SK-N-SH (cell line): ENCODE measurements around the gene ACSL1.

Experiments
- EP300 ChIP-seq, 2 experiments: IDR thresholded peaks; 2 replicates each; pipeline versions ENCODE4 v1.4.0 to v1.6.1; 2012; ENCODE audit warnings: borderline replicate concordance in 1 of 2, low read depth in 1 of 2, low read length in 1 of 2
- RFX5 ChIP-seq: IDR thresholded peaks from 2 replicates; pipeline ENCODE4 v1.6.1; 2012; ENCODE audit warnings: mild to moderate bottlenecking, improper control_type of control experiment, low read length
- TF ChIP-seq, protein P1 (sequence below): fragments of 200-600 bp; sonication (generic); IDR thresholded peaks from 2 replicates; pipeline ENCODE4 v1.6.1; 2017; ENCODE audit warnings: antibody characterized with exemption, mild to moderate bottlenecking, moderate library complexity

DNA sequence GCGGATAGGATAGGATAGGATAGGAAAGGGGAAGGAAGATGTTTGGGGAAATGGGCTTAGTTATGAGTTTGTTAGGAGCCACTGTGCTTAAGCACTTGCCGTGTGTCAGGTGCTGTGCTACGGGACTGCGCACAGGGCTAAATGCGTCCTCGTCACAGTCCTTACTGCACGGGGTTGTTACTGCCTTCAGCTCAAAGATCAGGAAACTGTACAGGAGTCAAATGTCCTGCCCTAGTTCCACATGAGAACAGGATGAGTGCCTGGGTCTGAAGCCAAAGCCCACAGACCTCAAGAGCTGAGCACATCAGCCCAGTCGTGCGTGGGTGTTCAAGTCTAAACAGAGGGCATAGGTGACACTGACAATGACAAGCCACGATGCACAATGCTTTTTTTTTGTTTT, 15.0 kb downstream of the ACSL1 start:
- TF ChIP-seq EP300 (IDR thresholded peaks at IDR 0.05; ENCODE audit: borderline replicate concordance in 1 of 2, low read depth in 1 of 2, low read length in 1 of 2), result no peak
- TF ChIP-seq, protein P1, sequence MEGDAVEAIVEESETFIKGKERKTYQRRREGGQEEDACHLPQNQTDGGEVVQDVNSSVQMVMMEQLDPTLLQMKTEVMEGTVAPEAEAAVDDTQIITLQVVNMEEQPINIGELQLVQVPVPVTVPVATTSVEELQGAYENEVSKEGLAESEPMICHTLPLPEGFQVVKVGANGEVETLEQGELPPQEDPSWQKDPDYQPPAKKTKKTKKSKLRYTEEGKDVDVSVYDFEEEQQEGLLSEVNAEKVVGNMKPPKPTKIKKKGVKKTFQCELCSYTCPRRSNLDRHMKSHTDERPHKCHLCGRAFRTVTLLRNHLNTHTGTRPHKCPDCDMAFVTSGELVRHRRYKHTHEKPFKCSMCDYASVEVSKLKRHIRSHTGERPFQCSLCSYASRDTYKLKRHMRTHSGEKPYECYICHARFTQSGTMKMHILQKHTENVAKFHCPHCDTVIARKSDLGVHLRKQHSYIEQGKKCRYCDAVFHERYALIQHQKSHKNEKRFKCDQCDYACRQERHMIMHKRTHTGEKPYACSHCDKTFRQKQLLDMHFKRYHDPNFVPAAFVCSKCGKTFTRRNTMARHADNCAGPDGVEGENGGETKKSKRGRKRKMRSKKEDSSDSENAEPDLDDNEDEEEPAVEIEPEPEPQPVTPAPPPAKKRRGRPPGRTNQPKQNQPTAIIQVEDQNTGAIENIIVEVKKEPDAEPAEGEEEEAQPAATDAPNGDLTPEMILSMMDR, result no peak
- TF ChIP-seq RFX5, result no peak
